ENCODE measurements around the gene ZYX.

ZYX gene

GRCh38 chr7:143362131-143363015 lies 18.8 kb upstream of the ZYX start, which contains the start of gene FAM131B:
TSS of gene FAM131B (minus strand) at chr7:143362713. CDS start at chr7:143362603, 110 bp downstream.
- no peak for DNase-seq (ENCODE audit: low read depth)

GRCh38 chr7:143363016-143363937 lies 17.9 kb upstream of the ZYX start:
- no peak for DNase-seq (ENCODE audit: low read depth)

GRCh38 chr7:143367972-143368371 lies 13.2 kb upstream of the ZYX start:
- no peak for DNase-seq (ENCODE audit: low read depth)

GRCh38 chr7:143368387-143368786 lies 12.8 kb upstream of the ZYX start:
- no peak for DNase-seq (ENCODE audit: low read depth)

GRCh38 chr7:143369678-143370651 lies 11.2 kb upstream of the ZYX start:
- DNase-seq (ENCODE audit: low read depth) = no peak

- DNase-seq (ENCODE audit: low read depth) = no peak
Observed at GRCh38 chr7:143372070-143372469, 9.1 kb upstream of the ZYX start.

GRCh38 chr7:143373255-143373794 lies 7.8 kb upstream of the ZYX start:
- DNase-seq (ENCODE audit: low read depth) = no peak

- DNase-seq (ENCODE audit: low read depth) = no peak
Observed at GRCh38 chr7:143374561-143374960, 6.6 kb upstream of the ZYX start.

GRCh38 chr7:143375298-143376034 lies 5.7 kb upstream of the ZYX start:
- DNase-seq (ENCODE audit: low read depth) = peak; percentile 35

- no peak for DNase-seq (ENCODE audit: low read depth)
Observed at GRCh38 chr7:143376396-143376795, 4.7 kb upstream of the ZYX start.

GRCh38 chr7:143379611-143380259 lies 1.4 kb upstream of the ZYX start:
- no peak for DNase-seq (ENCODE audit: low read depth)

GRCh38 chr7:143380260-143380645 lies 892 bp upstream of the ZYX start:
- DNase-seq (ENCODE audit: low read depth) = peak; percentile 75

- no peak for DNase-seq (ENCODE audit: low read depth)
Observed at GRCh38 chr7:143381427-143382125, 431 bp downstream of the ZYX start.

- no peak for DNase-seq (ENCODE audit: low read depth)
Observed at GRCh38 chr7:143382126-143382790, 1.1 kb downstream of the ZYX start.

GRCh38 chr7:143382791-143383641 lies 1.9 kb downstream of the ZYX start:
- DNase-seq (ENCODE audit: low read depth) = no peak

GRCh38 chr7:143383642-143383957 lies 2.5 kb downstream of the ZYX start:
- no peak for DNase-seq (ENCODE audit: low read depth)

GRCh38 chr7:143384148-143384547 lies 3.0 kb downstream of the ZYX start:
- no peak for DNase-seq (ENCODE audit: low read depth)

Data from stimulated activated CD8-positive, alpha-beta memory T cell treated with anti-CD3 and anti-CD28 coated beads, Interleukin-12 subunit alpha, Interleukin-12 subunit beta, amount 100 ng/mL, for 4 hours (primary cell).